ENCODE measurements around the gene KRT36.

Gene KRT36

DNA sequence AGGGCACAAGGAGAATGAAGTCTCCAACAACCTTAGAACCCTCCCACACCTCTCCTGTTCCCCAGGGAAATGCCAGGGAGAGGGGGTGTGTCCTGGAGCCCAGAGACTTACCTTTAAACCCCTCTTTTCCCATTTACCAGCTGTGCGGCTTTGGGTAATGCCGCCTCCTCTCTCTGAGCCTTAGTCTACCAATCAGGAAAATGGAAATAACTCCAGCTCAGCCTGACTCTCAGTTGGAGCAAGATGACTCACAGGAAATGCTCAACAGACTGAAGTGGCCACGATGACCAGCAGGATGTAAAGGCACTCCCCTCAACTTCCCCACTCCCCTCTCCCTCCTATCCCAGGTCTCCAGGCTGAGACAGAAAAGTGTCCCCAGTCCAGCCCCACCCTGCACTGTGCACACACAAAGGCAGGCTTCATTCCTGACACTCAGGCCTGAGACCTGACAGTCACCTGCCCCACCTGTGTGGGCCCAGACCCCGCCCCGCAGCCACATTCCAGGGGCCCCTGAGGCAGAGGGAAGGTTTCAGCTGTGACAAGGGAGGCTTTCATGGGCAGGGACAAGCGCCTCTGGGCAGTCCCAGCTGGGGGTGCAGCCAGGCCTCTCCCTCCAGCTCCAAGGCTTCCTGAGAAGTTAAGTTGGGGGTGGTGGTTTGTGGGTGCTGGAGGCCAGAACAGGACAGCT lies 32.0 kb upstream of the KRT36 start:
- no peak for DNase-seq (ENCODE audit: low read depth)

- DNase-seq (ENCODE audit: low read depth), result no peak
Observed at GRCh38 chr17:41520821-41521521, 31.3 kb upstream of the KRT36 start.

- no peak for DNase-seq (ENCODE audit: low read depth)
Observed at GRCh38 chr17:41519501-41520224, 30.0 kb upstream of the KRT36 start.

DNA sequence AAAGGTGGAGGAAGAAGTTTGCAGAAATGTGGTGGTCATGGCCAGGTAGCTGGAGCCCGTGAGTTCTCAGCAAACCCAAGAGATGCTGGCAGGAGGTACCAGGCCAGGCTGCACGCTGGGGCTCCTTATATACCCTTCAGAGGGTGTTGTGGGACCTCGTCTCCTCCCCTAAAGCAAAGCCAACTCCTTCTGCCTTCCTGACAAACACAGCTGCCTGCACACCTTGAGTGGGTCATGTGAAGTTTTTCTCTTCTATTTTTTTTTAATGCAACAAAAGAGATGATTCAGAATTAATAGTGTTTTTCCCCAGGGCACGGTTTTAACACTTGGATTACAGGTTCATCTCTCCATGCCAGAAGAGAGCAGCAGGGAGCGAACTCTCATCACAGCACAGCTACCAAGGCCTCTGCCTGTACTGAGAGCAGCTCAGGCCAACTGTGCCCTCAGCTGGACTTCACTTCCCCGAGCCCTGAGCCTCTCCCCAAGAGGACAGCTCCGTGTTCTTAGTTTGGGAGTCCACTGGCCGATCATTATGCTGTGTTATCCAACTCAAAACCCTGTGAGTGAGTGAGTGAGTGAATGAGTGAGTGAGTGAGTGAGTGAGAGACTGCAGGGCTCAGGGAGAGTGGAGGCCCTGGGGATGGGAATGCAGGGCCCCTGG lies 29.2 kb upstream of the KRT36 start, which contains the start of gene KRT15:
KRT15 (minus strand) TSS at position 102 of the 661 bp plus-strand sequence; CDS start at position 39, 63 bp downstream.
- no peak for DNase-seq (ENCODE audit: low read depth)

- no peak for DNase-seq (ENCODE audit: low read depth)
Observed at GRCh38 chr17:41518031-41518430, 28.3 kb upstream of the KRT36 start.

- DNase-seq (ENCODE audit: low read depth), result no peak
Observed at GRCh38 chr17:41516830-41517283, 27.1 kb upstream of the KRT36 start.

DNA sequence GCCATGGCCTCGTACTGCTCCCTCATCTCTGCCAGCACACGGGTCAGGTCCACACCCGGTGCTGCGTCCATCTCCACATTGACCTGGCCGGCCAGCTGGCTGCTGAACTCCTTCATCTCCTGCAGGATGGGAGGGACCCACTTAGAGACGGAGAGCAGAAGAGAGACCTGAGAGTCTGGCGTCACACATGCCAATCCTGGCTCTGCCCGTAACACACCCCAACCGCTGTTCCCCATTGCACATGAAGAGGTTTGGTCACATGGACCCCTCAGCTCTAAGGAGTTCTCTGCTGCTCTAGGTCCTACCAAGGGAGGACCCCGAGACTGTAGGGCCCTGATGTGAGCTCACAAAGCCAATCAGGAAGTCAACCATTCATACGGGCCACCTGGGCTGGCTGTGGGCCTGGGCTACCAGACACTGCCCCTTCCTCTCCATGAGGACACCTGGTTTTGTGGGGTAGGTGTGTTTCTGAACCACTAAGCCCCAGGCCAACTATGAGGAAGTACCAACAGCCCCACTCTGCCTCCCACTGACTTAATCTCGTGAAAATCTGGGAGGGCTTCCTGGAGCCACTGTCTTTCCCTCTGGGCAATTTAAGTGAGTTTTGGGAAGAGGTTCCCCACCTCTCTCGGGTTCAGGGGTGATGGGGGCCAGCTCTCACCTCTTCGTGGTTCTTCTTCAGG lies 26.6 kb upstream of the KRT36 start:
- no peak for DNase-seq (ENCODE audit: low read depth)

GRCh38 chr17:41513168-41513547 lies 23.4 kb upstream of the KRT36 start:
- DNase-seq (ENCODE audit: low read depth), result no peak

GRCh38 chr17:41512546-41513167 lies 22.9 kb upstream of the KRT36 start:
- no peak for DNase-seq (ENCODE audit: low read depth)

- no peak for DNase-seq (ENCODE audit: low read depth)
Observed at GRCh38 chr17:41511716-41512115, 22.0 kb upstream of the KRT36 start.

DNA sequence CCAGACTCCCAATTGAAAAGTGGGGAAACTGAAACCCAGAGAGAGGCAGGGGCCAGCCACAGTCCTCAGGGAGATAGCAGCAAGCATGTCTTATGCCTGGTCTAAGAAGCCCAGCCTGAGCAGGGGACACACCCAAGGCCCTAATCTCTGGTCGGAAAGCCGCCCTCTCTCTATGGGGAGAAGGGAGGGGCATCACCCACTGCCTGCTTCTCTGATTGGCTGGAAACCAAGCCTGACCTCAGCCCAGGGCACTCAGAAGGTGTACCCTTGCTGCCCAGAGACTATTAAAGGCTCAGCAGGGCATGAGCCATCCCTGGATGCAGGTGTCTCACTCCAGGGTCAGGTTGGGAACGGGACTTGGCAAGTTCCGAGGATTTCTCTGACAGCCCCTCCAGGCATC lies 21.4 kb upstream of the KRT36 start:
- DNase-seq (ENCODE audit: low read depth), result no peak

GRCh38 chr17:41510251-41511065 lies 20.7 kb upstream of the KRT36 start:
- DNase-seq (ENCODE audit: low read depth), result no peak

DNA sequence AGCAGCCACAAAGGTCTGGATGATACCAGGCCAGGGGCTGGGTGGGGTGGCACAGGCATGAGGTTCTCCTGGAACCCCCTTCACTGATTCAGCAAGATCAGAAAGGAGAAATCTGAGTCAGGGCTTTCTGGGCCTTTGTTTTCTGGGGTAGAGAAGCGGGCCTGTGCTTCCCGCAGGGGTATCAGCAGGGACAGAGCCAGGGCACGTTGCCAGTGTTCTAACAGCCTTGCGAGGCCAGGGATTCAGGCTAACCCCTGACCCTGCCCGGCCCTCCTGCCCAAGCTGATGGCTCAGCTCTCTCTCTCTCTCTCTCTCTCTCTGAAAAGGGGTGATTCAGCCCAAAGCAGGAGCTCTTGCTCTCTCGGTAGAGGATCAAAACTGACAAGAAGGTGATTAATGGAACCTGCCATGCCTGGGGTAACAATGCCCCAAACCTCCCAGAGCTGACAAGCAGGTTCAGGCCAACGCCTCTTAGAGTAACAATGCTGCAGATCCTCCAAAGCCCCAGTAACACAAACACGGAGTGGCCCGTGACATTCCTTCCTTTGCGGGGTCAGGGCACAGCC lies 17.7 kb upstream of the KRT36 start:
- no peak for DNase-seq (ENCODE audit: low read depth)

GRCh38 chr17:41505809-41506767 lies 16.4 kb upstream of the KRT36 start:
- no peak for DNase-seq (ENCODE audit: low read depth)

- DNase-seq (ENCODE audit: low read depth), result no peak
Observed at GRCh38 chr17:41505007-41505808, 15.5 kb upstream of the KRT36 start, which contains the start of gene KRT13. KRT13 (minus strand) TSS chr17:41505612; CDS start chr17:41505550, 62 bp downstream.

DNA sequence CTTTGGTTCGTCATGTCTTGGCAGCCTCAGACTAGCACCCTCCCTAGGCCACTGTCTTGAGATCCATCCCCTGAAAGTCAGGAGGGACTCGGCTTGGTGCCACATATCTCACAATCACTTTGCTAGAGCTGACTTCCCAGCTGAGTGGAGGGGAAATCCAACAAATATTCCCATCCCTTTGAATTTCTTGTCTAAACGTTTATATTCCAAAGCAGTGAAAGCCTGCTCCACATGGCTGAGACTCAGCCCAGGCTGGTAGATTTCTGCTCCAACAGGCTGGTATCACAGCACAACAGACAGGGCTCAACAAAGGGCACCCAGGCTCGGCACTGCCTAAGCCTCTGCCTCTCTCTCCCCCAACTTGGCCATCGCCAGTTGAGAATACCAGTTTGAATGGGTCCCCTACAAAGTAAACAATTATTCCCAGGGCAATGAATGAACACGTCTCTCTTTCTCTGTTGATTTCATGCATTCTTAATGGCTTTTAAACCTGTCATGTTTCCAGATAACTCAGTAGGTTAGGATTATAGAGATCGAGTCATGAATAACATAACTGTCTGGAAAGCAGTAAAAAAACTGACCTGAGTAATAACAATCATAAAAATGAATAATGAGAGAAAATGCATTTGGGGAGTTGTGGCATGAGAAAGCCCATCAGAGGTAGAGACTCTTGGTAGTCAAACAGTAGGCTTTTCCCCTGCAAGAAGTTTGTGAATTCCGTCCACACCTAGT lies 14.7 kb upstream of the KRT36 start:
- DNase-seq (ENCODE audit: low read depth), result no peak

DNA sequence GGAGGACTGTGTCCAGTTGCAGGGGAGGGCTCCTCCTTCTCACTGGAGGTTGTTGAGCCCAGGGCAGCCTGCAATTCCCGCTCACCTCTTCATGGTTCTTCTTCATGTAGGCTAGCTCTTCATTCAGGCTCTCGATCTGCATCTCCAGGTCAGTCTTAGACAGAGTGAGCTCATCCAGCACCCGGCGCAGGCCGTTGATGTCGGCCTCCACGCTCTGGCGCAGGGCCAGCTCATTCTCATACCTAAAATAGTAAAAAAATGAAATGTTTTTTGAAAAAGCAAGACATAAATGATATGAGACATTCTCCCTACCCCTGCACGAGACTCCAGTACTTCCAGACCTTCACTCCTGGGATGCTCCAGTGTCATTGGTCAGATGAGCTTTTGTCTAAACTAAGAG lies 13.5 kb upstream of the KRT36 start:
- DNase-seq (ENCODE audit: low read depth), result no peak
